Measurements from ENCODE around the gene NAPSA. TPM values are rescaled to one million over a fixed set of nuclear protein-coding genes. Genes with fewer than 3 reads are reported as not detected.

Gene NAPSA
- total RNA-seq, 3 donors from 2014 or later (not counting 1 experiment from before 2014, with no cell fraction given), result 0.94 to 1.3 (median 0.95) TPM

DNA sequence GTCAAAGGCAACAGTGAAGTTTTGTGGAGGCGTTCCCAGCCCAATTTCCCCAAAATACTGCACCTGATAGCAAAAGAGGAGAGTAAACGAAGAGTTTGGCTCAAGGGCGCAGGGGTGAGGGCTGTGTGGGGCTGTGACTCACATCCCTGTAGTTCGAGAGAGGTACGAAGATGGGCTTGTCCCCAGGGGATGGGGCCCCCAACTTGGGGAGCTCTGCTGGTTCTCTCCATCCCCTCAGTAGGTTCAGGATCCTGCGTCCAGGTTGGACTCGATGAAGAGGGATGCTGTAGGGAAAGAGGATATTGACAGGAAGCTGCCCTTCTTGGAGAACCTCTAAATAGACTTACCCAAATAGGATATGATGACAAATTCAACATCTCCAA lies 3.4 kb downstream of the NAPSA start:
- Histone ChIP-seq H3K4me1 (ENCODE audit: control insufficient read depth, insufficient read depth, low read length) (peaks cover 57% of the 10 kb centered on the region), H3K27me3 (ENCODE audit: control insufficient read depth, insufficient read depth, low read length) (no peaks in the 10 kb centered on the region), H3K36me3 (ENCODE audit: control insufficient read depth, insufficient read depth, low read length) (no peaks in the 10 kb centered on the region), H3K9me3 (ENCODE audit: control insufficient read depth, insufficient read depth, low read length) (no peaks in the 10 kb centered on the region), H3K27ac (ENCODE audit: low read length) (no peak overlapping the region), H3K4me3 (ENCODE audit: low read length) (no peak overlapping the region)
- Mint-ChIP-seq H3K27ac (peak overlapping the region in 1 of 2 donors; percentile 16), H3K4me1 (peaks cover 40 to 62% of the 10 kb centered on the region in 2 donors), H3K9me3 (no peaks in the 10 kb centered on the region), H3K4me3 (no peak overlapping the region), H3K27me3 (ENCODE audit: low read depth in 2 of 2) (no peaks in the 10 kb centered on the region), H3K36me3 (no peaks in the 10 kb centered on the region)
- 88% methylated on average over 5 of the region's 7 CpGs for WGBS (ENCODE audit: insufficient coverage)
- TF ChIP-seq, protein P1, sequence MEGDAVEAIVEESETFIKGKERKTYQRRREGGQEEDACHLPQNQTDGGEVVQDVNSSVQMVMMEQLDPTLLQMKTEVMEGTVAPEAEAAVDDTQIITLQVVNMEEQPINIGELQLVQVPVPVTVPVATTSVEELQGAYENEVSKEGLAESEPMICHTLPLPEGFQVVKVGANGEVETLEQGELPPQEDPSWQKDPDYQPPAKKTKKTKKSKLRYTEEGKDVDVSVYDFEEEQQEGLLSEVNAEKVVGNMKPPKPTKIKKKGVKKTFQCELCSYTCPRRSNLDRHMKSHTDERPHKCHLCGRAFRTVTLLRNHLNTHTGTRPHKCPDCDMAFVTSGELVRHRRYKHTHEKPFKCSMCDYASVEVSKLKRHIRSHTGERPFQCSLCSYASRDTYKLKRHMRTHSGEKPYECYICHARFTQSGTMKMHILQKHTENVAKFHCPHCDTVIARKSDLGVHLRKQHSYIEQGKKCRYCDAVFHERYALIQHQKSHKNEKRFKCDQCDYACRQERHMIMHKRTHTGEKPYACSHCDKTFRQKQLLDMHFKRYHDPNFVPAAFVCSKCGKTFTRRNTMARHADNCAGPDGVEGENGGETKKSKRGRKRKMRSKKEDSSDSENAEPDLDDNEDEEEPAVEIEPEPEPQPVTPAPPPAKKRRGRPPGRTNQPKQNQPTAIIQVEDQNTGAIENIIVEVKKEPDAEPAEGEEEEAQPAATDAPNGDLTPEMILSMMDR (IDR thresholded peaks at IDR 0.05), result no peak
- ATAC-seq (no peak), DNase-seq (no peak)
- intact Hi-C loops (cut with micrococcal nuclease), result no loop called here

GRCh38 chr19:50361290-50362029 lies 4.0 kb downstream of the NAPSA start:
- no peaks in the 10 kb centered on the region for H3K9me3 Mint-ChIP-seq
- H3K36me3 Mint-ChIP-seq, result no peaks in the 10 kb centered on the region
- TF ChIP-seq, protein P1 (IDR thresholded peaks at IDR 0.05), result no peak
- DNase-seq, result peak in 1 of 2 donors; percentile 52
- Histone ChIP-seq H3K4me3 (ENCODE audit: low read length) (no peak overlapping the region), H3K27me3 (ENCODE audit: control insufficient read depth, insufficient read depth, low read length) (no peaks in the 10 kb centered on the region), H3K9me3 (ENCODE audit: control insufficient read depth, insufficient read depth, low read length) (no peaks in the 10 kb centered on the region), H3K4me1 (ENCODE audit: control insufficient read depth, insufficient read depth, low read length) (peaks cover 57% of the 10 kb centered on the region), H3K36me3 (ENCODE audit: control insufficient read depth, insufficient read depth, low read length) (no peaks in the 10 kb centered on the region), H3K27ac (ENCODE audit: low read length) (no peak overlapping the region)
- peaks cover 43 to 65% of the 10 kb centered on the region in 2 donors for H3K4me1 Mint-ChIP-seq
- ATAC-seq, result no peak
- 91% methylated on average over 6 of the region's 7 CpGs for WGBS (ENCODE audit: insufficient coverage)
- intact Hi-C loops (cut with micrococcal nuclease), result no loop called here
- no peaks in the 10 kb centered on the region for H3K27me3 Mint-ChIP-seq (ENCODE audit: low read depth in 2 of 2)
- H3K4me3 Mint-ChIP-seq, result no peak overlapping the region
- peak overlapping the region in 1 of 2 donors; percentile 16 for H3K27ac Mint-ChIP-seq

DNA sequence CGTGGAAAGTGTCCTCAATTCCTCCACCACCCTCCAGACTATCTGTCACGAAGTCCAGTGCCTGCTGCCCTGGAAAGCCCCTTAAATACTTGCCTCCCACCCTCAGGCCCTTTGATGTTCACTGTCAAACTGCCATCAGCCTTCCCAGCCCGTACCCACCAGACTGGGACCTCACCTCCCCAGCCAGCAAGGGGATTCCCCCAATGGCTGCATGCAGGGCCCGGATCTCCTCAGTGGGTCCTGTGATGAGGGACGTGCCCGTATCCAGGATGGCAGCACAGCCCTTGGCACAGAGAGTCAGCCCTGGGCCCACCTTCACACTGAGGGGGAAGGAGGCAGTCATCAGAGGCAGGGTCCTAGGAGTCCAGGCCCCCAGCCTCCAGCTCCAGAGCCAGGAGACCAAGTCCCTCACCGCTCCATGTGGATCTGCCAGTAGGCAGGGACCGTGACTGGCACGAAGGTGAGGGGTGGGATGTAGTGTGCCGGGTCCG lies 6.1 kb downstream of the NAPSA start:
- Histone ChIP-seq H3K9me3 (ENCODE audit: control insufficient read depth, insufficient read depth, low read length) (no peaks in the 10 kb centered on the region), H3K27ac (ENCODE audit: low read length) (no peak overlapping the region), H3K4me1 (ENCODE audit: control insufficient read depth, insufficient read depth, low read length) (peaks cover 43% of the 10 kb centered on the region), H3K36me3 (ENCODE audit: control insufficient read depth, insufficient read depth, low read length) (no peaks in the 10 kb centered on the region), H3K4me3 (ENCODE audit: low read length) (no peak overlapping the region), H3K27me3 (ENCODE audit: control insufficient read depth, insufficient read depth, low read length) (no peaks in the 10 kb centered on the region)
- Mint-ChIP-seq H3K4me1 (peaks cover 36 to 56% of the 10 kb centered on the region in 2 donors), H3K27me3 (ENCODE audit: low read depth in 2 of 2) (no peaks in the 10 kb centered on the region), H3K27ac (peak overlapping the region; percentile 97 to 99), H3K36me3 (no peaks in the 10 kb centered on the region), H3K4me3 (peak overlapping the region; percentile 95), H3K9me3 (no peaks in the 10 kb centered on the region)
- 90% methylated on average over 11 of the region's 11 CpGs for WGBS (ENCODE audit: insufficient coverage)
- TF ChIP-seq, protein P1 (IDR thresholded peaks at IDR 0.05), result no peak
- intact Hi-C loops (cut with micrococcal nuclease), result loop anchor here (5.0 kb wide), 2 partner anchors 118 to 198 kb away; partner anchors contain the start of genes EMC10 and GARIN5A
- peak in 1 of 2 donors; percentile 43 for DNase-seq
- ATAC-seq, result no peak

Data from natural killer cell (primary cell).